DND-41 (cell line): ENCODE results near the gene LRP1.

Source experiments
- ATAC-seq: fragments of 200-7000 bp; cut with Tn5 transposase; 3 replicates; pipeline ENCODE4 v1.9.1; 2021; ENCODE audit warnings: low read depth; ENCODE audit not compliant: insufficient read depth
- DNase-seq: peaks from one replicate; pipeline ENCODE4 v3.0.0-alpha.2; 2020
- H2AFZ ChIP-seq: 2 replicates; pipeline ENCODE4 v1.6.0; 2012; ENCODE audit warnings: low read depth, low read length
- H3K27ac ChIP-seq: 2 replicates; pipeline ENCODE4 v1.5.1; 2012; ENCODE audit warnings: low read length, inconsistent platforms
- H3K27me3 ChIP-seq: fragments of 200-600 bp; sonication (generic); 2 replicates; pipeline ENCODE4 v1.6.0; 2012; ENCODE audit warnings: low read length, mild to moderate bottlenecking, inconsistent platforms; ENCODE audit not compliant: insufficient read depth, poor library complexity
- H3K36me3 ChIP-seq: 2 replicates; pipeline ENCODE4 v1.5.1; 2012; ENCODE audit warnings: low read length, inconsistent platforms; ENCODE audit not compliant: insufficient read depth
- H3K4me1 ChIP-seq: 2 replicates; pipeline ENCODE4 v1.5.1; 2012; ENCODE audit warnings: mild to moderate bottlenecking, low read length; ENCODE audit not compliant: insufficient read depth
- H3K4me2 ChIP-seq: 2 replicates; pipeline ENCODE4 v1.6.0; 2012; ENCODE audit warnings: mild to moderate bottlenecking, moderate library complexity, low read length, inconsistent platforms; ENCODE audit not compliant: insufficient read depth
- H3K4me3 ChIP-seq, 2 experiments: fragments of 200-600 bp in 1 of 2; shearing (Covaris generic) in 1 of 2; 2 replicates each; pipeline ENCODE4 v1.5.1; 2012 to 2016; ENCODE audit warnings: inconsistent platforms in 2 of 2, low read length in 2 of 2, mild to moderate bottlenecking in 2 of 2, low read depth in 1 of 2, moderate library complexity in 1 of 2
- H3K79me2 ChIP-seq: 2 replicates; pipeline ENCODE4 v1.6.0; 2012; ENCODE audit warnings: low read length, inconsistent platforms; ENCODE audit not compliant: insufficient read depth
- H3K9ac ChIP-seq: 2 replicates; pipeline ENCODE4 v1.6.0; 2012; ENCODE audit warnings: low read depth, mild to moderate bottlenecking, inconsistent platforms, low read length, moderate library complexity
- H3K9me3 ChIP-seq: 2 replicates; pipeline ENCODE4 v1.5.1; 2012; ENCODE audit warnings: low read length, moderate library complexity, mild to moderate bottlenecking, inconsistent platforms; ENCODE audit not compliant: insufficient read depth, severe bottlenecking
- H4K20me1 ChIP-seq: 2 replicates; pipeline ENCODE4 v1.6.0; 2012; ENCODE audit warnings: low read length; ENCODE audit not compliant: insufficient read depth
- EZH2 ChIP-seq: IDR thresholded peaks from 3 replicates; pipeline ENCODE4 v1.6.1; 2012; ENCODE audit warnings: borderline replicate concordance, low read depth, mild to moderate bottlenecking, moderate library complexity, low read length, inconsistent platforms; ENCODE audit not compliant: severe bottlenecking
- TF ChIP-seq, protein P1 (sequence below): IDR thresholded peaks from 2 replicates; pipeline ENCODE4 v1.5.1; 2012; ENCODE audit warnings: borderline replicate concordance, low read length, moderate library complexity, mild to moderate bottlenecking; ENCODE audit not compliant: poor library complexity, severe bottlenecking; ENCODE audit errors: extremely low read depth

The LRP1 gene

GRCh38 chr12:57215065-57215464 lies 86.8 kb downstream of the LRP1 start:
- Histone ChIP-seq H3K36me3 (no peaks in the 10 kb centered on the region), H3K79me2 (no peaks in the 10 kb centered on the region), H3K4me1 (peaks cover 13% of the 10 kb centered on the region), H3K4me3 (no peak overlapping the region), H3K9me3 (no peaks in the 10 kb centered on the region), H4K20me1 (no peaks in the 10 kb centered on the region; the same call in 1 of the 2 replicates), H3K27me3 (peaks cover 29% of the 10 kb centered on the region), H2AFZ (no peak overlapping the region), H3K9ac (no peak overlapping the region), H3K4me2 (no peak overlapping the region), H3K27ac (no peak overlapping the region)
- ATAC-seq (no peak), DNase-seq (no peak)
- TF ChIP-seq EZH2, result no peak
- TF ChIP-seq, protein P1, sequence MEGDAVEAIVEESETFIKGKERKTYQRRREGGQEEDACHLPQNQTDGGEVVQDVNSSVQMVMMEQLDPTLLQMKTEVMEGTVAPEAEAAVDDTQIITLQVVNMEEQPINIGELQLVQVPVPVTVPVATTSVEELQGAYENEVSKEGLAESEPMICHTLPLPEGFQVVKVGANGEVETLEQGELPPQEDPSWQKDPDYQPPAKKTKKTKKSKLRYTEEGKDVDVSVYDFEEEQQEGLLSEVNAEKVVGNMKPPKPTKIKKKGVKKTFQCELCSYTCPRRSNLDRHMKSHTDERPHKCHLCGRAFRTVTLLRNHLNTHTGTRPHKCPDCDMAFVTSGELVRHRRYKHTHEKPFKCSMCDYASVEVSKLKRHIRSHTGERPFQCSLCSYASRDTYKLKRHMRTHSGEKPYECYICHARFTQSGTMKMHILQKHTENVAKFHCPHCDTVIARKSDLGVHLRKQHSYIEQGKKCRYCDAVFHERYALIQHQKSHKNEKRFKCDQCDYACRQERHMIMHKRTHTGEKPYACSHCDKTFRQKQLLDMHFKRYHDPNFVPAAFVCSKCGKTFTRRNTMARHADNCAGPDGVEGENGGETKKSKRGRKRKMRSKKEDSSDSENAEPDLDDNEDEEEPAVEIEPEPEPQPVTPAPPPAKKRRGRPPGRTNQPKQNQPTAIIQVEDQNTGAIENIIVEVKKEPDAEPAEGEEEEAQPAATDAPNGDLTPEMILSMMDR, result no peak

DNA sequence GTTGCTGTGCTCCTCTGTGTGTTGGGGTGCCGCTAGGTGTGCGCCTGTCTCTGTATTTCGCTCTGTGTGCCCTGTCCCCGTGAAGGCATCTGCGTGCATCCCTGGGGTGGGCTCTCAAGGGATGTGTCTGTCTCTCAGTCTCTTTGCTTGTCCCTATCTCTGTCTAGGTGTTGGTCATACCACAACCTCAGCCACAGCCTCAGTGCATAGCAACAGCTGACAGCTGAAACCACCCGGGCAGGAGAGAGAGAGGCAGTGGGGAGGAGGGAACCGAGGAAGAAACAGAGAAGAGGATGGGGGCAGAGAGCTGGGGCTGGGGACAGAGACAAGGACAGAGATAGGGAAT lies 87.4 kb downstream of the LRP1 start:
- no peak overlapping the region for H2AFZ ChIP-seq
- H3K27ac ChIP-seq, result no peak overlapping the region
- H3K4me1 ChIP-seq, result peaks cover 13% of the 10 kb centered on the region
- DNase-seq (no peak), ATAC-seq (no peak)
- H3K27me3 ChIP-seq, result peaks cover 32% of the 10 kb centered on the region
- no peaks in the 10 kb centered on the region; the same call in 1 of the 2 replicates for H4K20me1 ChIP-seq
- no peaks in the 10 kb centered on the region for H3K79me2 ChIP-seq
- H3K9ac ChIP-seq, result no peak overlapping the region
- TF ChIP-seq, protein P1, result no peak
- TF ChIP-seq EZH2, result no peak
- H3K36me3 ChIP-seq, result no peaks in the 10 kb centered on the region
- H3K4me3 ChIP-seq, result no peak overlapping the region
- H3K4me2 ChIP-seq, result no peak overlapping the region
- no peaks in the 10 kb centered on the region for H3K9me3 ChIP-seq

DNA sequence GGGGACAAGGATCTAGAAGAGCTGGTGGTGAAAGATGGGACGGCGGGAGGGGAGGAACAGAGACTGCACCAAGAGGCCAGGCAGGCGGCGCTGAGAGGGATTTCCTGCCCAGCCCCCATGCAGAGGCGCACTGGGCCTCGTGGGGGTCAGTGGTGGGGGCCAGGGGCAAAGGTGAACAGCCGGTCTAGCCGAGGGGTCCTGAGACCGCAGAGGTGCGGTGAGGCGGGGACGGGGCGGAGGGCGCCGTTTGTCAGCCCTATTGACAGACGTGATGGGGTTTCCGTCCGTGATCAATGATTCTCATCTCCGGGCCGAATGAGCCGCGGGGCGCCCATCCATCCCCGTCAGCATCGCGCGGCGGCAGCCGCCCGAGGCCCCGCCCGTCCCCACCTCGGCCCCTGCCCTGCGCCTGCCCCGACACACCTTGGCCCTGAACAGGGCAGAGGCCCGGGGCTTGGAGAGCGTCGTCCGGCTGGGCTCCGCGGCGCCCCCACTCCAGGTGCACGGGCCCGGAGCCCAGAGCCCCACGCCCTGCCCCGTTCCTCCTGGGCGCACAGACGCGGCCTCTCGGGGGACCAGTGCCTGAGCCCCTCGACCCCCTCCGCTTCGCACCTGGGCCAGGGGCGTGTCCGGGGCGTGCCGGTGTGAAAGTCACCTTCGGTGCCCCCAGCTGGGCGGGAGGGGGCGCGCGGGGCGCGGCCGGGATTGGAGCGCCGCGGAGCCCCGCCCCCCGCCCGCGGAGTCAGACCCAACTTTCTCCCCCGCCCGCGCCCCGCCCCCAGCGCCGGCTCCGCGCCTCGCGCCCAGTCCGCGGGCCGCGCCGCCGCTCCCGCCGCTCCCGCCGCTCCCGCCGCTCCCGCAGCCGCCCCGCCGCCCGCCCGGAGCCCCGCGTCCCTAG lies 88.0 kb downstream of the LRP1 start, which contains the start of gene NXPH4:
TSS of gene NXPH4 (plus strand) at position 781 of the 898 bp plus-strand sequence. CDS start 176 bp downstream, outside the sequence.
- H2AFZ ChIP-seq, result no peak within 1 kb of the TSS
- ATAC-seq (no peak), DNase-seq (no peak)
- H3K79me2 ChIP-seq, result no peaks in the 10 kb centered on the region
- peaks cover 6% of the 10 kb centered on the region; the same call in 1 of the 2 replicates for H4K20me1 ChIP-seq
- H3K27ac ChIP-seq, result no peak within 1 kb of the TSS
- no peak within 1 kb of the TSS for H3K4me3 ChIP-seq
- H3K27me3 ChIP-seq, result peaks cover 38% of the 10 kb centered on the region
- no peaks in the 10 kb centered on the region for H3K36me3 ChIP-seq
- H3K9me3 ChIP-seq, result no peaks in the 10 kb centered on the region
- H3K9ac ChIP-seq, result no peak within 1 kb of the TSS
- TF ChIP-seq EZH2, result no peak
- TF ChIP-seq, protein P1, result no peak
- H3K4me2 ChIP-seq, result no peak within 1 kb of the TSS
- peaks cover 13% of the 10 kb centered on the region for H3K4me1 ChIP-seq
